ENCODE data around the gene KRTAP6-1. TPM values are rescaled to one million over a fixed set of nuclear protein-coding genes. Genes with fewer than 3 reads are reported as not detected.

KRTAP6-1 gene
- total RNA-seq = not detected in 3 replicates
- long read RNA-seq = 0 reads

- no peak within 1 kb of the TSS for H3K4me3 Mint-ChIP-seq (ENCODE audit: unreplicated experiment)
- DNase-seq (ENCODE audit: low spot score) = no peak
- H3K27me3 Mint-ChIP-seq (ENCODE audit: low read depth) = no peaks in the 10 kb centered on the region
- H3K27ac Mint-ChIP-seq (ENCODE audit: unreplicated experiment) = no peak within 1 kb of the TSS
- no peaks in the 10 kb centered on the region for H3K36me3 Mint-ChIP-seq (ENCODE audit: low read depth)
- TF ChIP-seq CTCF (IDR thresholded peaks at IDR 0.05) = no peak
- H3K9me3 Mint-ChIP-seq (ENCODE audit: low read depth) = peaks cover 15% of the 10 kb centered on the region
- H3K4me1 Mint-ChIP-seq (ENCODE audit: low read depth) = peaks cover 3% of the 10 kb centered on the region
Observed at GRCh38 chr21:30613836-30614235, at the start of gene KRTAP6-1. Gene KRTAP6-1 (minus strand): TSS chr21:30613930. CDS start chr21:30613904, 26 bp downstream.

GRCh38 chr21:30652891-30653290, 39.2 kb upstream of the KRTAP6-1 start:
- no peaks in the 10 kb centered on the region for H3K4me1 Mint-ChIP-seq (ENCODE audit: low read depth)
- TF ChIP-seq CTCF (IDR thresholded peaks at IDR 0.05) = no peak
- no peak overlapping the region for H3K4me3 Mint-ChIP-seq (ENCODE audit: unreplicated experiment)
- H3K36me3 Mint-ChIP-seq (ENCODE audit: low read depth) = no peaks in the 10 kb centered on the region
- DNase-seq (ENCODE audit: low spot score) = no peak
- H3K27me3 Mint-ChIP-seq (ENCODE audit: low read depth) = no peaks in the 10 kb centered on the region
- H3K27ac Mint-ChIP-seq (ENCODE audit: unreplicated experiment) = no peak overlapping the region
- peaks cover 13% of the 10 kb centered on the region for H3K9me3 Mint-ChIP-seq (ENCODE audit: low read depth)

GRCh38 chr21:30646904-30647414, 33.2 kb upstream of the KRTAP6-1 start:
- Mint-ChIP-seq H3K36me3 (ENCODE audit: low read depth) (no peaks in the 10 kb centered on the region), H3K4me1 (ENCODE audit: low read depth) (no peaks in the 10 kb centered on the region), H3K9me3 (ENCODE audit: low read depth) (peaks cover 30% of the 10 kb centered on the region), H3K27me3 (ENCODE audit: low read depth) (no peaks in the 10 kb centered on the region), H3K4me3 (ENCODE audit: unreplicated experiment) (no peak overlapping the region), H3K27ac (ENCODE audit: unreplicated experiment) (no peak overlapping the region)
- TF ChIP-seq CTCF (IDR thresholded peaks at IDR 0.05) = no peak
- no peak for DNase-seq (ENCODE audit: low spot score)

GRCh38 chr21:30642564-30642963, 28.8 kb upstream of the KRTAP6-1 start, which contains the start of gene KRTAP20-3:
Gene KRTAP20-3 (plus strand): TSS chr21:30642864.
- no peak for TF ChIP-seq CTCF (IDR thresholded peaks at IDR 0.05)
- Mint-ChIP-seq H3K4me1 (ENCODE audit: low read depth) (no peaks in the 10 kb centered on the region), H3K27me3 (ENCODE audit: low read depth) (no peaks in the 10 kb centered on the region), H3K27ac (ENCODE audit: unreplicated experiment) (no peak within 1 kb of the TSS), H3K36me3 (ENCODE audit: low read depth) (no peaks in the 10 kb centered on the region), H3K9me3 (ENCODE audit: low read depth) (peaks cover 36% of the 10 kb centered on the region), H3K4me3 (ENCODE audit: unreplicated experiment) (no peak within 1 kb of the TSS)
- DNase-seq (ENCODE audit: low spot score) = no peak

GRCh38 chr21:30638686-30639085, 25.0 kb upstream of the KRTAP6-1 start:
- H3K4me1 Mint-ChIP-seq (ENCODE audit: low read depth) = no peaks in the 10 kb centered on the region
- no peak overlapping the region for H3K4me3 Mint-ChIP-seq (ENCODE audit: unreplicated experiment)
- TF ChIP-seq CTCF (IDR thresholded peaks at IDR 0.05) = no peak
- H3K27me3 Mint-ChIP-seq (ENCODE audit: low read depth) = no peaks in the 10 kb centered on the region
- no peaks in the 10 kb centered on the region for H3K36me3 Mint-ChIP-seq (ENCODE audit: low read depth)
- peaks cover 20% of the 10 kb centered on the region for H3K9me3 Mint-ChIP-seq (ENCODE audit: low read depth)
- DNase-seq (ENCODE audit: low spot score) = no peak
- H3K27ac Mint-ChIP-seq (ENCODE audit: unreplicated experiment) = no peak overlapping the region
